AG04449 (cell line): ENCODE measurements around the gene BCORL1.

ENCODE experiments used
- CTCF ChIA-PET: fragments of 350-600 bp; formaldehyde crosslinking; extraction: SDS; loops from one replicate; lab custom pipeline; 2021; ENCODE audit warnings: antibody characterized with exemption; lab: Yijun Ruan, JAX
- POLR2A ChIA-PET: fragments of 400-600, 350-600 bp; formaldehyde crosslinking; extraction: SDS; loops from one replicate; lab custom pipeline; 2020; ENCODE audit warnings: antibody characterized with exemption, inconsistent platforms; lab: Yijun Ruan, JAX
- DNase-seq: peaks from one replicate; pipeline ENCODE4 v3.0.0-alpha.2; 2010; ENCODE audit warnings: low read depth, low spot score
- H3K4me3 ChIP-seq: 2 replicates; pipeline ENCODE4 v1.5.1; 2011; ENCODE audit warnings: low read depth, mild to moderate bottlenecking, control low read depth, low read length
- CTCF ChIP-seq: IDR thresholded peaks from one replicate; pipeline ENCODE4 v1.5.1; 2011; ENCODE audit warnings: mild to moderate bottlenecking, moderate library complexity, low read length, control low read depth, inconsistent platforms; ENCODE audit not compliant: insufficient read depth; ENCODE audit errors: missing control alignments

The BCORL1 gene

DNA sequence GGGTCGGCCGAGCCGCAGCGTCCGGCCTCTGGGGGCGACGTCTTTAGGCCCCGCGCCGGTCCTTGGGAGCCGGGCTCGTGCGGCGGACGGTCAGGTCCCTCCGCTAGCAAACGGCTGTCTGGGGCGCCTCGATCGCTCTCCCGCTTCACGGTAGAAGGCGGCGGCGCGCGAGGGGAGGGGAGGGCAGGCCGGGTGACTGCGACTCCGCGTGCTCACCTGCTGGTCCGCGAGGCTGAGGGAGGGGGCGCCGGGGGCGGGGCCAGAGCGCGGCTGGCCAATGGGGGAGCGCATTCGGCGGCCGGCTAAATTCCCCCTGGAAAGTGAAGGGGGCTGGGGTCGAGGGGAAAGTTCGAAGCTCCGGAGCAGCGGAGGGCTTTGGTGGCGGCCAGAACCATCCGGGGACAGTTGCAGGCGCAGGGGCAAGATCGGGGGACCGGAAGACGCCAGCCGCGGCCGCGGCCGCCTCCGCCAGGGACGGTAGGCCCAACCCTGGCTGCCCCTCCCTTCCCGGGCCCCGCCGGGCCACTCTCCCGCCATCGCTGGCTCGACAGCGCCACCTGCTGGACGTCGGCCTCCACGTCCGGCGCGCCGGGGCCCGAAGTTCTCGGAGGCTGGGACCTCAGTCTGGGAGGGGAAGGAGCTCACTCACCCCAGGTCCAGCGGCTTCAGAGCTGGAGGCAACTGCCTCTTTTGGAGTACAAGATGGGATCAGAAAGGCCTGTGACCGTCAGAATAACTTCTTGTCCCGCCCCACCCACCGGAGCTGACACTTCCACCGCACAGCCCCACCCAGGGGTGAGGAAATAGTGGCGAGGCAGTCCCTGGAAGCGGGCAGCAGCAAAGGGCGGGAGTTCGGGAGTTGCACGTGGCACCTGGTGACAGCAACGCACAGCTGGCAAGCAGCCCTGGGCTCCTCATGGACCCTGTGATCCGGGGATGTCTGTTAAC lies 78.0 kb downstream of the BCORL1 start:
- DNase-seq: no peak
- ChIA-PET POLR2A (interaction anchor here (0.7 to 1.2 kb wide), 2 partner anchors 114 to 135 kb away, joined by 4 to 5 read pairs; no protein-coding TSS in a partner anchor), CTCF (interaction anchor here (0.6 to 4.7 kb wide), 59 partner anchors 8 to 474 kb away, joined by 3 to 130 read pairs (median 4); partner anchors contain the start of gene UTP14A)
- peak overlapping the region; percentile 59 for H3K4me3 ChIP-seq
- TF ChIP-seq CTCF: peak; percentile 84

- no peak for TF ChIP-seq CTCF
- ChIA-PET POLR2A (no interaction called here), CTCF (interaction anchor here (1.5 to 3.4 kb wide), 2 partner anchors 12 to 126 kb away, joined by 4 to 25 read pairs; no protein-coding TSS in a partner anchor)
- no peak overlapping the region for H3K4me3 ChIP-seq
- DNase-seq: no peak
Measured at GRCh38 chrX:130066975-130067615, 84.7 kb downstream of the BCORL1 start.

GRCh38 chrX:130071611-130072344 lies 89.3 kb downstream of the BCORL1 start:
- CTCF ChIA-PET: interaction anchor here (1.1 to 1.9 kb wide), 3 partner anchors 9 to 48 kb away, joined by 3 to 6 read pairs (median 5); no protein-coding TSS in a partner anchor
- DNase-seq: no peak
- POLR2A ChIA-PET: no interaction called here
- no peak overlapping the region for H3K4me3 ChIP-seq
- no peak for TF ChIP-seq CTCF

DNA sequence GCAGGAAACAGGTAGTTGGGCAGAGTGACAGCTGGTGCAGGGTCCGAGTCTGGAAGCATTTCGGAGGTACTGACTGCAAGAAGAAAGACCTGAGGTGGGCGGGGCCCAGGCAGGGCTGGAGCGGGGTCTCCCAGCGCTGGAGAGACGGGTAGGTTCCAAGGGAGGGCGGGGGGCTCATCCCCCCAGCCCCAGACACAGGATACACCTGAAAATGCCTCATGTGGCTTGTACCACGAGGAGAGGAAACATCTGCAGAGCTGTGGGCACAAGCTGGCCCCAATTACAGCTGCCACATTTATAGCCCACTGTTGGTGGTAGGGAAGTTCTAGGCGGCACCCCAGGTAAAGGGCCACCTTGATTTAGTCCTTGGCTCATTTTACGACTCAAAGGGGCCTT lies 89.9 kb downstream of the BCORL1 start:
- no peak for TF ChIP-seq CTCF
- DNase-seq: no peak
- H3K4me3 ChIP-seq: no peak overlapping the region
- POLR2A ChIA-PET: no interaction called here
- CTCF ChIA-PET: interaction anchor here (1.9 kb wide), 1 partner anchor 9 kb away, joined by 6 read pairs; no protein-coding TSS in a partner anchor

GRCh38 chrX:130075777-130076176 lies 93.3 kb downstream of the BCORL1 start:
- no peak overlapping the region for H3K4me3 ChIP-seq
- TF ChIP-seq CTCF: no peak
- ChIA-PET CTCF (interaction anchor here (1.2 to 2.5 kb wide), 2 partner anchors 15 to 113 kb away, joined by 4 to 11 read pairs; no protein-coding TSS in a partner anchor), POLR2A (no interaction called here)
- DNase-seq: no peak
